Natural killer cell treated with Interleukin-12 subunit alpha and Interleukin-12 subunit beta and Interleukin-15 and Interleukin-18, amount 100 ng/mL, for 72 hours (primary cell): ENCODE results near the gene PCSK5. TPM values are rescaled to one million over a fixed set of nuclear protein-coding genes. Genes with fewer than 3 reads are reported as not detected.
A peak's percentile ranks its signal among the peaks of the same experiment; 100 is the strongest.

ENCODE experiments used
- ATAC-seq, 2 donors: fragments of 150-1000 bp; cut with Tn5 transposase in 1 of 2; sonication (Bioruptor Pico), chemical (Tn5 transposase) in 1 of 2; 2 replicates each; pipeline ENCODE4 v1.10.0; 2021
- DNase-seq: peaks from one replicate; pipeline ENCODE4 v3.0.0; 2022; ENCODE audit warnings: low spot score
- H3K27ac Mint-ChIP-seq, 2 donors: 1 replicate in 1 of 2; 2 replicates in 1 of 2; pipeline ENCODE4 v1.8.0; 2022; ENCODE audit warnings: mixed read lengths in 2 of 2, mild to moderate bottlenecking in 1 of 2, moderate library complexity in 1 of 2
- H3K27me3 Mint-ChIP-seq, 2 donors: 1 replicate in 1 of 2; 2 replicates in 1 of 2; pipeline ENCODE4 v1.8.0; 2022; ENCODE audit warnings: mixed read lengths in 2 of 2
- H3K36me3 Mint-ChIP-seq: one replicate; pipeline ENCODE4 v1.8.0; 2022; ENCODE audit warnings: mixed read lengths
- H3K4me1 Mint-ChIP-seq, 2 donors: 1 replicate in 1 of 2; 2 replicates in 1 of 2; pipeline ENCODE4 v1.8.0; 2022; ENCODE audit warnings: low read depth in 2 of 2, mixed read lengths in 2 of 2, mild to moderate bottlenecking in 1 of 2
- H3K4me3 Mint-ChIP-seq: one replicate; pipeline ENCODE4 v1.8.0; 2022; ENCODE audit warnings: mixed read lengths
- H3K9me3 Mint-ChIP-seq: 2 replicates; pipeline ENCODE4 v1.8.0; 2022; ENCODE audit warnings: mixed read lengths
- total RNA-seq, 2 donors: library from RNA; stranded (reverse); gene quantifications; one replicate each; pipeline ENCODE4 v1.2.3, GENCODE V29; 2022

Gene PCSK5
- total RNA-seq, 2 donors from 2014 or later: 1.7 to 9.9 TPM

GRCh38 chr9:76247426-76247825, 357.0 kb downstream of the PCSK5 start:
- Mint-ChIP-seq H3K4me3 (no peak overlapping the region), H3K36me3 (no peaks in the 10 kb centered on the region), H3K27me3 (peaks cover 8 to 23% of the 10 kb centered on the region in 2 donors), H3K27ac (no peak overlapping the region), H3K9me3 (no peaks in the 10 kb centered on the region), H3K4me1 (no peaks in the 10 kb centered on the region)
- no peak for DNase-seq
- no peak for ATAC-seq

GRCh38 chr9:76249309-76249708, 358.8 kb downstream of the PCSK5 start:
- H3K27me3 Mint-ChIP-seq: peaks cover 4 to 17% of the 10 kb centered on the region in 2 donors
- DNase-seq (no peak), ATAC-seq (no peak)
- no peaks in the 10 kb centered on the region for H3K4me1 Mint-ChIP-seq
- H3K36me3 Mint-ChIP-seq: no peaks in the 10 kb centered on the region
- H3K27ac Mint-ChIP-seq: no peak overlapping the region
- no peak overlapping the region for H3K4me3 Mint-ChIP-seq
- no peaks in the 10 kb centered on the region for H3K9me3 Mint-ChIP-seq

- no peaks in the 10 kb centered on the region for H3K9me3 Mint-ChIP-seq
These were observed 365.4 kb downstream of the PCSK5 start for GRCh38 chr9:76255781-76256455.

GRCh38 chr9:76257311-76257710, 366.8 kb downstream of the PCSK5 start:
- H3K27me3 Mint-ChIP-seq: peaks cover 7 to 17% of the 10 kb centered on the region in 2 donors
- ATAC-seq (no peak), DNase-seq (no peak)
- no peak overlapping the region for H3K4me3 Mint-ChIP-seq
- no peaks in the 10 kb centered on the region for H3K4me1 Mint-ChIP-seq
- H3K9me3 Mint-ChIP-seq: no peaks in the 10 kb centered on the region
- no peak overlapping the region for H3K27ac Mint-ChIP-seq
- no peaks in the 10 kb centered on the region for H3K36me3 Mint-ChIP-seq

More at GRCh38 chr9:76255781-76256455, 365.4 kb downstream of the PCSK5 start:
- H3K4me3 Mint-ChIP-seq: no peak overlapping the region
- no peaks in the 10 kb centered on the region for H3K36me3 Mint-ChIP-seq
- ATAC-seq: no peak
- H3K4me1 Mint-ChIP-seq: no peaks in the 10 kb centered on the region
- no peak for DNase-seq
- peaks cover 7 to 17% of the 10 kb centered on the region in 2 donors for H3K27me3 Mint-ChIP-seq
- H3K27ac Mint-ChIP-seq: no peak overlapping the region

GRCh38 chr9:76266649-76267283, 376.3 kb downstream of the PCSK5 start:
- H3K27ac Mint-ChIP-seq: no peak overlapping the region
- H3K4me3 Mint-ChIP-seq: no peak overlapping the region
- H3K36me3 Mint-ChIP-seq: no peaks in the 10 kb centered on the region
- ATAC-seq (no peak), DNase-seq (no peak)
- H3K9me3 Mint-ChIP-seq: peaks cover 4% of the 10 kb centered on the region
- H3K4me1 Mint-ChIP-seq: no peaks in the 10 kb centered on the region
- H3K27me3 Mint-ChIP-seq: peaks cover 0 to 14% of the 10 kb centered on the region in 2 donors

GRCh38 chr9:76267284-76267652, 376.8 kb downstream of the PCSK5 start:
- Mint-ChIP-seq H3K4me1 (no peaks in the 10 kb centered on the region), H3K9me3 (peaks cover 4% of the 10 kb centered on the region), H3K27ac (no peak overlapping the region), H3K36me3 (no peaks in the 10 kb centered on the region), H3K4me3 (no peak overlapping the region), H3K27me3 (peaks cover 0 to 14% of the 10 kb centered on the region in 2 donors)
- DNase-seq (no peak), ATAC-seq (no peak)

GRCh38 chr9:76269789-76270188, 379.3 kb downstream of the PCSK5 start:
- Mint-ChIP-seq H3K4me3 (no peak overlapping the region), H3K27ac (peak overlapping the region in 1 of 2 donors; percentile 44), H3K4me1 (no peaks in the 10 kb centered on the region), H3K27me3 (peaks cover 3 to 14% of the 10 kb centered on the region in 2 donors), H3K9me3 (no peaks in the 10 kb centered on the region), H3K36me3 (no peaks in the 10 kb centered on the region)
- no peak for DNase-seq
- ATAC-seq: no peak

GRCh38 chr9:76271755-76272154, 381.3 kb downstream of the PCSK5 start:
- Mint-ChIP-seq H3K4me3 (no peak overlapping the region), H3K4me1 (no peaks in the 10 kb centered on the region), H3K9me3 (no peaks in the 10 kb centered on the region), H3K27me3 (peaks cover 3 to 19% of the 10 kb centered on the region in 2 donors), H3K36me3 (no peaks in the 10 kb centered on the region), H3K27ac (no peak overlapping the region)
- ATAC-seq: no peak
- no peak for DNase-seq

- ATAC-seq (no peak), DNase-seq (no peak)
- H3K4me3 Mint-ChIP-seq: no peak overlapping the region
- H3K27me3 Mint-ChIP-seq: peaks cover 0 to 14% of the 10 kb centered on the region in 2 donors
- H3K9me3 Mint-ChIP-seq: no peaks in the 10 kb centered on the region
- H3K4me1 Mint-ChIP-seq: peaks cover 0 to 16% of the 10 kb centered on the region in 2 donors
- H3K27ac Mint-ChIP-seq: no peak overlapping the region
- no peaks in the 10 kb centered on the region for H3K36me3 Mint-ChIP-seq
These were observed 398.6 kb downstream of the PCSK5 start for GRCh38 chr9:76289042-76289441.

GRCh38 chr9:76289703-76290102, 399.2 kb downstream of the PCSK5 start:
- Mint-ChIP-seq H3K27me3 (peaks cover 0 to 14% of the 10 kb centered on the region in 2 donors), H3K36me3 (no peaks in the 10 kb centered on the region), H3K27ac (no peak overlapping the region), H3K9me3 (no peaks in the 10 kb centered on the region), H3K4me3 (no peak overlapping the region), H3K4me1 (peaks cover 0 to 16% of the 10 kb centered on the region in 2 donors)
- no peak for ATAC-seq
- DNase-seq: no peak

- no peaks in the 10 kb centered on the region for H3K9me3 Mint-ChIP-seq
- H3K36me3 Mint-ChIP-seq: no peaks in the 10 kb centered on the region
- peaks cover 0 to 7% of the 10 kb centered on the region in 2 donors for H3K27me3 Mint-ChIP-seq
- no peak for DNase-seq
- H3K4me3 Mint-ChIP-seq: no peak overlapping the region
- H3K4me1 Mint-ChIP-seq: peaks cover 0 to 22% of the 10 kb centered on the region in 2 donors
- H3K27ac Mint-ChIP-seq: peak overlapping the region in 1 of 2 donors; percentile 28
- ATAC-seq: no peak
These were observed 400.1 kb downstream of the PCSK5 start for GRCh38 chr9:76290555-76290954.

GRCh38 chr9:76292246-76292645, 401.8 kb downstream of the PCSK5 start:
- H3K27ac Mint-ChIP-seq: no peak overlapping the region
- no peaks in the 10 kb centered on the region for H3K36me3 Mint-ChIP-seq
- H3K27me3 Mint-ChIP-seq: no peaks in the 10 kb centered on the region
- DNase-seq (no peak), ATAC-seq (no peak)
- no peaks in the 10 kb centered on the region for H3K9me3 Mint-ChIP-seq
- H3K4me3 Mint-ChIP-seq: no peak overlapping the region
- peaks cover 0 to 24% of the 10 kb centered on the region in 2 donors for H3K4me1 Mint-ChIP-seq

- ATAC-seq: no peak
- H3K36me3 Mint-ChIP-seq: no peaks in the 10 kb centered on the region
- H3K27me3 Mint-ChIP-seq: no peaks in the 10 kb centered on the region
- H3K27ac Mint-ChIP-seq: no peak overlapping the region
- H3K4me3 Mint-ChIP-seq: no peak overlapping the region
- no peak for DNase-seq
- H3K9me3 Mint-ChIP-seq: no peaks in the 10 kb centered on the region
- H3K4me1 Mint-ChIP-seq: peaks cover 0 to 28% of the 10 kb centered on the region in 2 donors
These were observed 402.2 kb downstream of the PCSK5 start for GRCh38 chr9:76292658-76293057.

- no peak overlapping the region for H3K27ac Mint-ChIP-seq
- peaks cover 0 to 30% of the 10 kb centered on the region in 2 donors for H3K4me1 Mint-ChIP-seq
- H3K27me3 Mint-ChIP-seq: no peaks in the 10 kb centered on the region
- ATAC-seq (no peak), DNase-seq (no peak)
- no peaks in the 10 kb centered on the region for H3K36me3 Mint-ChIP-seq
- H3K4me3 Mint-ChIP-seq: no peak overlapping the region
- no peaks in the 10 kb centered on the region for H3K9me3 Mint-ChIP-seq
These were observed 403.8 kb downstream of the PCSK5 start for GRCh38 chr9:76294301-76294700.
